Measurements from ENCODE around the gene TTL. TPM values are rescaled to one million over a fixed set of nuclear protein-coding genes. Genes with fewer than 3 reads are reported as not detected.
"Not testable (repeated sequence)": the region's sequence is repeated elsewhere in the genome, so short reads cannot be mapped to it uniquely, and the experiment has no call there.

TTL gene
- total RNA-seq, 1 donor from 2014 or later: 67.9 TPM

DNA sequence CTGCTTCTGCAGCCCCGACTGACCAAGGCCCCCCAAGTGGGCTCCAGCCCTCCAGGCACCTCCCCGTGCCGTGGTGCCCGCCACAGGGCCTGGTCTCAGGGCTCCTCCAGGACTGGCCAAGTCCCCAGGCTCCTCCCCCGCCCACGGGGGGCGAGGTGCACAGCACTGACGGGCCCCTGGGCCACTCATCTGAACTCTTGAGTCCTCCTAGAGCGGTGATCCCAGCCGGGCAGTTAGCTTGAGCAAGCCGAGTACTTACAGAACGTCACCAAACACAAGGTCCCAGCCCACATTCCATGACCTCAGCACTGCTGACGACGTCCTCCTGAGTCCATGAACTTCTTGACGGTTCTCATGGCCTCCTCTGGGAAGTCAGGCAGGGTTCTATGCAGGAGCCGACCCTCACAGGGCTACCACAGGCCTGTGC is 44.5 kb upstream of the TTL start:
- H3K27me3 Mint-ChIP-seq (ENCODE audit: low read depth): peaks cover 14% of the 10 kb centered on the region
- not testable (repeated sequence) for DNase-seq (ENCODE audit: low spot score); H3K27ac Mint-ChIP-seq (ENCODE audit: unreplicated experiment); H3K4me1 Mint-ChIP-seq (ENCODE audit: low read depth); H3K4me3 Mint-ChIP-seq (ENCODE audit: unreplicated experiment); H3K36me3 Mint-ChIP-seq (ENCODE audit: low read depth); H3K9me3 Mint-ChIP-seq (ENCODE audit: low read depth)

DNA sequence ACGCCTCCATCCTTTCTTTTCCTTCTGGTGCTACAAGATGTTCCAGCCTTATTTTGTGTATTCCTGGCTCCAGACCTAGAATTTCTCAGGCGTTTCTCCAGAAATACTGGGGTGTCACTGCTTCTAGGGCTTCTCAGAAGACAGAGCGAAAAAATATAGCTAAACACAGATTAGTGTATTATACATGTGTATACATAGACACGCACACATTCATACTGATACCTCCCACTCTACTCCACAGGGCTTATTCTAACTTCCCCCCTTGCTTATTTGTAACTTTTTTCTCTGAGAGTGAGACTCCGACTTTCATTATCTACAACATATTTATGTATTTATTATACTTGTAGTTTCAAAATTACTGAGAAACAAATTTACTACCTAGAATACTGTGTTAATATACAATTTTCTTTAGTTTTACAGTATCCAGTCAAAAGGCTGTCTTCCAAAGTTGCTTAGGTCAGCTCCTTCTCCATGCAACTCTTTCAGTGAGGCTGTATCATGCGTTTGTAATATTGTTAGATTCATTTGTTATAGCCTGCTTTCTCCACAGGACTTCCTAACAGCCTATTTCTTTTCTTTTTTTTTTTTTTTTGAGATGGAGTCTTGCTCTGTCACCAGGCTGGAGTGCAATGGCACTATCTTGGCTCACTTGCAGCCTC is 43.2 kb upstream of the TTL start:
- not testable (repeated sequence) for DNase-seq (ENCODE audit: low spot score); H3K4me3 Mint-ChIP-seq (ENCODE audit: unreplicated experiment); H3K9me3 Mint-ChIP-seq (ENCODE audit: low read depth); H3K27ac Mint-ChIP-seq (ENCODE audit: unreplicated experiment); H3K36me3 Mint-ChIP-seq (ENCODE audit: low read depth); H3K4me1 Mint-ChIP-seq (ENCODE audit: low read depth)
- peaks cover 21% of the 10 kb centered on the region for H3K27me3 Mint-ChIP-seq (ENCODE audit: low read depth)

DNA sequence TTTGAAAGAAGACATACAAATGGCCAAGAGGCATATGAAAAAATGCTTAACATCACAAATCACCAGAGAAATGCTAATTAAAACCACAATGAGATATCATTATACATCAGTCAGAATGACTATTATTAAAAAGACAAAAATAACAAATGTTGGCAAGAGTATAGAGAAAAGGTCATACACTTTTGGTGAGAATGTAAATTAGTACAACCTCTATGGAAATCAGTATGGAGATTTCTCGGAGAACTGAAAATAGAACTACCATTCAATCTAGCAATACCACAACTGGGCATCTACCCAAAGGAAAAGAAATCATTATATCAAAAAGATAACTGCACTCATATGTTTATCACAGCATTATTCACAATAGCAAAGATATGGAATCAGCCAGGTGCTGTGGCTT is 37.7 kb upstream of the TTL start:
- H3K4me1 Mint-ChIP-seq (ENCODE audit: low read depth); H3K4me3 Mint-ChIP-seq (ENCODE audit: unreplicated experiment); H3K36me3 Mint-ChIP-seq (ENCODE audit: low read depth); DNase-seq (ENCODE audit: low spot score); H3K9me3 Mint-ChIP-seq (ENCODE audit: low read depth); H3K27ac Mint-ChIP-seq (ENCODE audit: unreplicated experiment): not testable (repeated sequence)
- peaks cover 17% of the 10 kb centered on the region for H3K27me3 Mint-ChIP-seq (ENCODE audit: low read depth)

DNA sequence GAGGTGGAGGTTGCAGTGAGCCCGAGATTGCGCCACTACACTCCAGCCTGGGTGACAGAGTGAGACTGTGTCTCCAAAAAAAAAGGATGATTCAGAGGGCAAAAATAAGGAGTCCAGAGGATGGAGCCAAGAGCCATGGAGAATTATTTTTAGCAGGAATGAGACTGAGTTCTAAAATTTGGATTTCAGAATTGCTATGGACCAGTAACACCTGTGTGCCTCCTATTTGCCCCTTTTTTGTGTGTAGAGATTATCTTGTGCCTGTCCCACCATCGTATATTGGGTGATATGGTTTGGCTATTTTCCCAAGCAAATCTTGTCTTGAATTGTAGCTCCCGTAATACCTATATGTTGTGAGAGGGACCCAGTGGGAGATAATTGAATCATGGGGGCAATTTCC is 32.1 kb upstream of the TTL start:
- H3K4me1 Mint-ChIP-seq (ENCODE audit: low read depth): no peaks in the 10 kb centered on the region

DNA sequence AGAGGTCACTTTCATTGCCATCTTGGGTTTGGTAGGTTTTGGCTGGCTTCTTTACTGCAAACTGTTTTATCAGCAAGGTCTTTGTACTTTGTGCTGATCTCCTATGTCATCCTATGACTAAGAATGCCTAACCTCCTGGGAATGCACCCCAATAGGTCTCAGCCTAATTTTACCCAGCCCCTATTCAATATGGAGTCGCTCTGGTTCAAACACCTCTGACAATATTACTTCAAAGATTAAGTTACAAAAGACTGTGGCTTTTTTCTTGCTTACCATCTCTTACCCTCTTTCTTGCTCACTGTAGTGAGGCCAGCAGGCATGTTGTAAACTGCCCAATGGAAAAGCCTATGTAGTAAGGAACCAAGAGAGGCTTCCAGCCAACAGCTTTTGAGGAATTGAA is 30.6 kb upstream of the TTL start:
- DNase-seq (ENCODE audit: low spot score): no peak
- Mint-ChIP-seq H3K27ac (ENCODE audit: unreplicated experiment) (no peak overlapping the region), H3K4me1 (ENCODE audit: low read depth) (no peaks in the 10 kb centered on the region), H3K27me3 (ENCODE audit: low read depth) (no peaks in the 10 kb centered on the region), H3K4me3 (ENCODE audit: unreplicated experiment) (no peak overlapping the region), H3K36me3 (ENCODE audit: low read depth) (peaks cover 1% of the 10 kb centered on the region), H3K9me3 (ENCODE audit: low read depth) (peaks cover 12% of the 10 kb centered on the region)
- TF ChIP-seq, protein P1, sequence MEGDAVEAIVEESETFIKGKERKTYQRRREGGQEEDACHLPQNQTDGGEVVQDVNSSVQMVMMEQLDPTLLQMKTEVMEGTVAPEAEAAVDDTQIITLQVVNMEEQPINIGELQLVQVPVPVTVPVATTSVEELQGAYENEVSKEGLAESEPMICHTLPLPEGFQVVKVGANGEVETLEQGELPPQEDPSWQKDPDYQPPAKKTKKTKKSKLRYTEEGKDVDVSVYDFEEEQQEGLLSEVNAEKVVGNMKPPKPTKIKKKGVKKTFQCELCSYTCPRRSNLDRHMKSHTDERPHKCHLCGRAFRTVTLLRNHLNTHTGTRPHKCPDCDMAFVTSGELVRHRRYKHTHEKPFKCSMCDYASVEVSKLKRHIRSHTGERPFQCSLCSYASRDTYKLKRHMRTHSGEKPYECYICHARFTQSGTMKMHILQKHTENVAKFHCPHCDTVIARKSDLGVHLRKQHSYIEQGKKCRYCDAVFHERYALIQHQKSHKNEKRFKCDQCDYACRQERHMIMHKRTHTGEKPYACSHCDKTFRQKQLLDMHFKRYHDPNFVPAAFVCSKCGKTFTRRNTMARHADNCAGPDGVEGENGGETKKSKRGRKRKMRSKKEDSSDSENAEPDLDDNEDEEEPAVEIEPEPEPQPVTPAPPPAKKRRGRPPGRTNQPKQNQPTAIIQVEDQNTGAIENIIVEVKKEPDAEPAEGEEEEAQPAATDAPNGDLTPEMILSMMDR (IDR thresholded peaks at IDR 0.05): no peak

More for the DNA sequence above, 32.1 kb upstream of the TTL start:
- H3K27ac Mint-ChIP-seq (ENCODE audit: unreplicated experiment): no peak overlapping the region
- H3K4me3 Mint-ChIP-seq (ENCODE audit: unreplicated experiment): no peak overlapping the region
- TF ChIP-seq, protein P1 (IDR thresholded peaks at IDR 0.05): no peak
- no peaks in the 10 kb centered on the region for H3K27me3 Mint-ChIP-seq (ENCODE audit: low read depth)
- peaks cover 12% of the 10 kb centered on the region for H3K9me3 Mint-ChIP-seq (ENCODE audit: low read depth)
- DNase-seq (ENCODE audit: low spot score): no peak
- H3K36me3 Mint-ChIP-seq (ENCODE audit: low read depth): peaks cover 1% of the 10 kb centered on the region

DNA sequence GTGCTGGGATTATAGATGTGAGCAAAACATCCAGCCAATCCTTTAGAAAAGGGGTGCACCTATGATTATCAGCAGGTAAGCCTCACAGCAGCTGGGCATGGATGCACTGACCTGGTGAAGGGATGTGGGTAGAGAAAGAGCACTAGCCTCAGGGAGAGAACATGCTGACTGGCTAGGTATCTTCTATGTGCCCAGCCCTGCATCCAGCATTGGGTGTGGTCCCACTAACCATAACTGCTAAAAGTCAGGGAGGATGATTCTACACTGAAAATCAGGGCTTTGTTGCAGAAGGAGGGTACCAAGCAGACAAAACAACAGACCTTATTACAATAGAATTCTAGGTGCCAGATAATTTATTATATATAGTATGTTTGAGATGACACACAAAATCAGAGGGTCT is 27.4 kb upstream of the TTL start:
- Mint-ChIP-seq H3K4me1 (ENCODE audit: low read depth) (no peaks in the 10 kb centered on the region), H3K27ac (ENCODE audit: unreplicated experiment) (no peak overlapping the region), H3K4me3 (ENCODE audit: unreplicated experiment) (no peak overlapping the region), H3K36me3 (ENCODE audit: low read depth) (peaks cover 1% of the 10 kb centered on the region), H3K9me3 (ENCODE audit: low read depth) (peaks cover 12% of the 10 kb centered on the region), H3K27me3 (ENCODE audit: low read depth) (peaks cover 10% of the 10 kb centered on the region)
- TF ChIP-seq, protein P1 (IDR thresholded peaks at IDR 0.05): no peak
- no peak for DNase-seq (ENCODE audit: low spot score)

DNA sequence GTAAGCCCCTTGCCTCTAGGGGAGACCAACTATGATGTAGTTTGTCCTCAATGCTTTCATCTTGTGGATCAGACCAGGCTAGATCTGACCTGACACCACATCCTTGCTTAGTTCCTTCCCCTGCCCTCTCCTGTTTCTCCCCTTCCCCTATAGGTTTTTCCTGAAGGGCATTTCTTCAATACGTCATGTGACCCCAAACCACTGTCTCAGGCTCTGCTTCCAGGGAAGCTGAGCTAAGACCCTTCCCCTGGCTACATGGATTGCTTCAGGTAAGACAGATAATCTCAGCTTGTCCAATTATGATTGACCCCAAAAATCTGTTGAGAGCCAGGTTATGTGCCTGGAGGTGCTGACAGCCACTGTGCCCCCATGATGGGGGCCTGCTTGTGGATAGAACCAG is 22.6 kb upstream of the TTL start:
- TF ChIP-seq, protein P1 (IDR thresholded peaks at IDR 0.05): no peak
- DNase-seq (ENCODE audit: low spot score): no peak
- Mint-ChIP-seq H3K36me3 (ENCODE audit: low read depth) (peaks cover 3% of the 10 kb centered on the region), H3K27ac (ENCODE audit: unreplicated experiment) (no peak overlapping the region), H3K4me3 (ENCODE audit: unreplicated experiment) (no peak overlapping the region), H3K27me3 (ENCODE audit: low read depth) (peaks cover 18% of the 10 kb centered on the region), H3K9me3 (ENCODE audit: low read depth) (peaks cover 8% of the 10 kb centered on the region), H3K4me1 (ENCODE audit: low read depth) (no peaks in the 10 kb centered on the region)

Measured in chondrocyte (in vitro differentiated cells).